GM12878 (cell line): ENCODE data around the gene SETD2. TPM values are rescaled to one million over a fixed set of nuclear protein-coding genes. Genes with fewer than 3 reads are reported as not detected.

Experiments used
- ATAC-seq: fragments of 200-7000 bp; cut with Tn5 transposase; 3 replicates; pipeline ENCODE4 v1.9.1; 2020; ENCODE audit warnings: mild to moderate bottlenecking, moderate library complexity
- BruUV-seq: library from RNA; stranded (reverse); fragments of 400-500 nt; replicated peaks from 2 replicates; lab custom pipeline; 2021; lab: Mats Ljungman, UMichigan
- CTCF ChIA-PET: fragments of 300-600 bp; sonication (Branson Sonifier 250); formaldehyde crosslinking; extraction: SDS; loops from one replicate; lab custom pipeline; 2021; ENCODE audit warnings: inconsistent platforms; lab: Yijun Ruan, JAX
- POLR2A ChIA-PET: fragments of 350-600 bp; formaldehyde crosslinking; extraction: SDS; loops from one replicate; lab custom pipeline; 2021; ENCODE audit warnings: inconsistent platforms; lab: Charles Lee
- RAD21 ChIA-PET: fragments of 300-600 bp; sonication (Branson Sonifier 250); formaldehyde crosslinking; loops from one replicate; lab custom pipeline; 2023; ENCODE audit warnings: antibody characterized with exemption; ENCODE audit not compliant: unreplicated experiment; lab: Charles Lee
- SMC1A ChIA-PET: fragments of 300-600 bp; sonication (Branson Sonifier 250); formaldehyde crosslinking; loops from one replicate; lab custom pipeline; 2023; ENCODE audit not compliant: unreplicated experiment, uncharacterized antibody; lab: Charles Lee
- DNase-seq: peaks from one replicate; pipeline ENCODE4 v3.0.0-alpha.2; 2011; ENCODE audit warnings: low read depth, low spot score
- FAIRE-seq: peaks from 3 replicates; lab custom pipeline; 2011; peaks lifted over from hg19 to GRCh38; lab: Jason Lieb, UNC
- H2AFZ ChIP-seq: 2 replicates; pipeline ENCODE4 v1.6.0; 2011; ENCODE audit warnings: low read depth, low read length, control low read depth; ENCODE audit not compliant: control insufficient read depth
- H3K27ac ChIP-seq: 2 replicates; pipeline ENCODE4 v1.5.1; 2011; ENCODE audit warnings: control low read depth; ENCODE audit not compliant: control insufficient read depth, insufficient read depth
- H3K27me3 ChIP-seq, 2 experiments: replicated peaks in 1 of 2; 2 replicates each; pipeline versions ENCODE4 v1.6.0 to v1.6.1; 2011; ENCODE audit warnings: low read length in 1 of 2; ENCODE audit not compliant: control insufficient read depth in 2 of 2, insufficient read depth in 2 of 2
- H3K36me3 ChIP-seq, 2 experiments: 2 replicates each; pipeline ENCODE4 v1.5.1; 2011; ENCODE audit warnings: low read length in 1 of 2; ENCODE audit not compliant: control insufficient read depth in 2 of 2, insufficient read depth in 2 of 2
- H3K4me1 ChIP-seq: 2 replicates; pipeline ENCODE4 v1.6.1; 2011; ENCODE audit warnings: mild to moderate bottlenecking, low read length, moderate library complexity, mixed read lengths; ENCODE audit not compliant: control insufficient read depth, insufficient read depth
- H3K4me2 ChIP-seq: 2 replicates; pipeline ENCODE4 v1.6.0; 2011; ENCODE audit warnings: control low read depth; ENCODE audit not compliant: control insufficient read depth, insufficient read depth
- H3K4me3 ChIP-seq: fragments of 200-600 bp; sonication (generic); 2 replicates; pipeline ENCODE4 v1.5.1; 2016
- H3K79me2 ChIP-seq: 2 replicates; pipeline ENCODE4 v1.6.0; 2011; ENCODE audit warnings: low read length; ENCODE audit not compliant: control insufficient read depth, insufficient read depth
- H3K9ac ChIP-seq: 2 replicates; pipeline ENCODE4 v1.8.0; 2011; ENCODE audit warnings: low read length, control low read depth, mixed read lengths; ENCODE audit not compliant: control insufficient read depth, insufficient read depth
- H3K9me3 ChIP-seq: replicated peaks from 3 replicates; pipeline ENCODE4 v1.5.1; 2011; ENCODE audit warnings: mild to moderate bottlenecking, low read length; ENCODE audit not compliant: control insufficient read depth, insufficient read depth
- H4K20me1 ChIP-seq: 2 replicates; pipeline ENCODE4 v1.6.0; 2011; ENCODE audit not compliant: control insufficient read depth, insufficient read depth
- ESRRA ChIP-seq: IDR thresholded peaks from 2 replicates; pipeline ENCODE4 v1.6.1; 2012; ENCODE audit warnings: mild to moderate bottlenecking, low read length, improper control_type of control experiment
- MEF2B ChIP-seq: fragments of 450-650 bp; IDR thresholded peaks from 2 replicates; pipeline ENCODE4 v1.6.1; 2018; ENCODE audit warnings: mild to moderate bottlenecking, moderate library complexity; ENCODE audit not compliant: partially characterized antibody, poor library complexity, severe bottlenecking
- MTA2 ChIP-seq: fragments of 450-650 bp; IDR thresholded peaks from 2 replicates; pipeline ENCODE4 v1.6.1; 2016; ENCODE audit warnings: low read depth, mild to moderate bottlenecking, moderate library complexity
- NR2C2 ChIP-seq: IDR thresholded peaks from 2 replicates; pipeline ENCODE4 v1.6.1; 2011; ENCODE audit warnings: borderline replicate concordance, low read depth; ENCODE audit not compliant: control insufficient read depth, insufficient read length
- RUNX3 ChIP-seq: IDR thresholded peaks from 2 replicates; pipeline ENCODE4 v1.6.1; 2012; ENCODE audit warnings: low read length, inconsistent platforms
- SUPT20H ChIP-seq: IDR thresholded peaks from 2 replicates; pipeline ENCODE4 v1.6.1; 2011; ENCODE audit warnings: low read depth, mild to moderate bottlenecking, low read length, moderate library complexity, borderline replicate concordance; ENCODE audit not compliant: control insufficient read depth
- YBX1 ChIP-seq: fragments of 450-650 bp; IDR thresholded peaks from 2 replicates; pipeline ENCODE4 v1.6.1; 2016; ENCODE audit warnings: antibody characterized with exemption
- WGBS: methylation state at CpG from one replicate; pipeline ENCODE4 v1.1.6; 2016; ENCODE audit warnings: low lambda C conversion rate; ENCODE audit not compliant: insufficient replicate concordance, insufficient coverage; ENCODE audit errors: missing lambda C conversion rate; 5-methylcytosine and 5-hydroxymethylcytosine counted together
- in situ Hi-C: fragments of 300-500 bp; cut with MboI; formaldehyde crosslinking; loops from 9 replicates; pipeline ENCODE4 v1.14.3; 2018; ENCODE audit warnings: mixed read lengths
- intact Hi-C: fragments of 100-400 bp; cut with micrococcal nuclease; formaldehyde crosslinking; loops from one replicate; pipeline ENCODE4 v1.14.2; 2022; ENCODE audit not compliant: unreplicated experiment
- polyA plus RNA-seq, 11 experiments: library from polyadenylated mRNA; depleted of rRNA in 4 of 11; unstranded in 6 of 11; stranded (reverse) in 5 of 11; fragments of >200 nt; fragmentation: Nextera tagmentation in 4 of 11; fragmentation: Illumina TruSeq in 1 of 11; extraction: Ambion mirVana in 4 of 11; extraction: Trizol in 1 of 11; gene quantifications; 1 replicate in 1 of 11; 2 replicates in 10 of 11; pipeline versions ENCODE4 v1.2.1 to v1.2.3, GENCODE V29; 2011 to 2016; ENCODE audit warnings: inconsistent platforms in 2 of 11, missing spikeins in 2 of 11, low read depth in 1 of 11
- total RNA-seq, 4 experiments: library from RNA; depleted of rRNA in 3 of 4; stranded (reverse); fragments of >200 nt in 3 of 4; fragmentation: Illumina TruSeq in 1 of 4; extraction: Trizol in 1 of 4; gene quantifications; 2 replicates each; pipeline versions ENCODE4 v1.2.1 to v1.2.3, GENCODE V29; 2013 to 2021
- TF ChIP-seq, protein P1 (sequence below): fragments of 450-650 bp; IDR thresholded peaks from 2 replicates; pipeline ENCODE4 v1.6.1; 2018; ENCODE audit warnings: borderline replicate concordance, mild to moderate bottlenecking; ENCODE audit not compliant: partially characterized antibody

Gene SETD2
- total and polyA plus RNA-seq, 10 of the 15 experiments (the other 5 are each of a cell fraction or from before 2014, with no cell fraction given), result 8.4 to 44.9 (median 24.5) TPM

GRCh38 chr3:47130557-47130956 is 33.4 kb downstream of the SETD2 start:
- peaks cover 3% of the 10 kb centered on the region; the same call in 1 of the 2 replicates for H4K20me1 ChIP-seq
- no peak for TF ChIP-seq ESRRA
- TF ChIP-seq SUPT20H, result no peak
- TF ChIP-seq, all 136 proteins: peak for 0
- ChIA-PET POLR2A (interaction anchor here (0.9 to 1.5 kb wide), 3 partner anchors 8 to 161 kb away, joined by 3 to 6 read pairs (median 4); no protein-coding TSS in a partner anchor), CTCF (interaction anchor here (0.6 to 1.4 kb wide), 6 partner anchors 9 to 197 kb away, joined by 3 to 5 read pairs (median 3); no protein-coding TSS in a partner anchor), SMC1A (interaction anchor here (0.6 to 2.4 kb wide), 13 partner anchors 8 to 208 kb away, joined by 3 to 12 read pairs (median 4); partner anchors contain the start of gene SETD2), RAD21 (interaction anchor here (0.9 to 2.0 kb wide), 4 partner anchors 10 to 95 kb away, joined by 3 to 8 read pairs (median 6); partner anchors contain the start of gene SETD2)
- 80% methylated on average over 2 of the region's 2 CpGs for WGBS
- H3K9ac ChIP-seq, result no peak overlapping the region
- DNase-seq (no peak), FAIRE-seq (no peak), ATAC-seq (no peak)
- H3K27me3 ChIP-seq, result no peaks in the 10 kb centered on the region
- no peaks in the 10 kb centered on the region for H3K4me1 ChIP-seq
- H3K36me3 ChIP-seq, result peaks cover 0 to under 1% of the 10 kb centered on the region in 2 experiments; a peak in 1 of 4 replicates
- no TSS peak for BruUV-seq
- no peak overlapping the region for H3K4me2 ChIP-seq
- no peak overlapping the region for H2AFZ ChIP-seq
- in situ Hi-C loops, result no loop called here
- intact Hi-C loops, result no loop called here
- no peak overlapping the region for H3K4me3 ChIP-seq
- no peak overlapping the region for H3K27ac ChIP-seq
- H3K9me3 ChIP-seq, result no peaks in the 10 kb centered on the region; the same call in 2 of the 3 replicates
- H3K79me2 ChIP-seq, result peaks cover 75% of the 10 kb centered on the region

GRCh38 chr3:47128137-47128536 is 35.8 kb downstream of the SETD2 start:
- Histone ChIP-seq H3K9ac (no peak overlapping the region), H3K36me3 (peaks cover 5 to 20% of the 10 kb centered on the region in 2 experiments), H3K4me2 (no peak overlapping the region), H2AFZ (no peak overlapping the region), H3K4me3 (no peak overlapping the region), H3K27ac (no peak overlapping the region), H4K20me1 (no peaks in the 10 kb centered on the region), H3K79me2 (peaks cover 53% of the 10 kb centered on the region), H3K9me3 (no peaks in the 10 kb centered on the region; the same call in 2 of the 3 replicates), H3K27me3 (no peaks in the 10 kb centered on the region), H3K4me1 (no peaks in the 10 kb centered on the region)
- POLR2A ChIA-PET, result interaction anchor here (1.3 kb wide), 1 partner anchor 10 kb away, joined by 3 read pairs; no protein-coding TSS in a partner anchor
- intact Hi-C loops, result no loop called here
- 88% methylated on average over 4 of the region's 4 CpGs for WGBS
- FAIRE-seq (peak; percentile 75), DNase-seq (no peak), ATAC-seq (no peak)
- SMC1A ChIA-PET, result interaction anchor here (1.2 kb wide), 1 partner anchor 11 kb away, joined by 3 read pairs; no protein-coding TSS in a partner anchor
- RAD21 ChIA-PET, result no interaction called here
- CTCF ChIA-PET, result interaction anchor here (0.7 kb wide), 1 partner anchor 100 kb away, joined by 3 read pairs; no protein-coding TSS in a partner anchor
- BruUV-seq, result no TSS peak
- in situ Hi-C loops, result no loop called here
- TF ChIP-seq NR2C2, result no peak
- TF ChIP-seq RUNX3, result peak; percentile 31; the same call in 1 of the 2 replicates
- no peak for TF ChIP-seq MTA2
- TF ChIP-seq YBX1, result no peak
- no peak for TF ChIP-seq MEF2B
- TF ChIP-seq, protein P1, sequence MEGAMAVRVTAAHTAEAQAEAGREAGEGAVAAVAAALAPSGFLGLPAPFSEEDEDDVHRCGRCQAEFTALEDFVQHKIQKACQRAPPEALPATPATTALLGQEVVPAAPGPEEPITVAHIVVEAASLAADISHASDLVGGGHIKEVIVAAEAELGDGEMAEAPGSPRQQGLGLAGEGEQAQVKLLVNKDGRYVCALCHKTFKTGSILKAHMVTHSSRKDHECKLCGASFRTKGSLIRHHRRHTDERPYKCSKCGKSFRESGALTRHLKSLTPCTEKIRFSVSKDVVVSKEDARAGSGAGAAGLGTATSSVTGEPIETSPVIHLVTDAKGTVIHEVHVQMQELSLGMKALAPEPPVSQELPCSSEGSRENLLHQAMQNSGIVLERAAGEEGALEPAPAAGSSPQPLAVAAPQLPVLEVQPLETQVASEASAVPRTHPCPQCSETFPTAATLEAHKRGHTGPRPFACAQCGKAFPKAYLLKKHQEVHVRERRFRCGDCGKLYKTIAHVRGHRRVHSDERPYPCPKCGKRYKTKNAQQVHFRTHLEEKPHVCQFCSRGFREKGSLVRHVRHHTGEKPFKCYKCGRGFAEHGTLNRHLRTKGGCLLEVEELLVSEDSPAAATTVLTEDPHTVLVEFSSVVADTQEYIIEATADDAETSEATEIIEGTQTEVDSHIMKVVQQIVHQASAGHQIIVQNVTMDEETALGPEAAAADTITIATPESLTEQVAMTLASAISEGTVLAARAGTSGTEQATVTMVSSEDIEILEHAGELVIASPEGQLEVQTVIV, result no peak
